Measurements from ENCODE around the gene GRB14.

DNA sequence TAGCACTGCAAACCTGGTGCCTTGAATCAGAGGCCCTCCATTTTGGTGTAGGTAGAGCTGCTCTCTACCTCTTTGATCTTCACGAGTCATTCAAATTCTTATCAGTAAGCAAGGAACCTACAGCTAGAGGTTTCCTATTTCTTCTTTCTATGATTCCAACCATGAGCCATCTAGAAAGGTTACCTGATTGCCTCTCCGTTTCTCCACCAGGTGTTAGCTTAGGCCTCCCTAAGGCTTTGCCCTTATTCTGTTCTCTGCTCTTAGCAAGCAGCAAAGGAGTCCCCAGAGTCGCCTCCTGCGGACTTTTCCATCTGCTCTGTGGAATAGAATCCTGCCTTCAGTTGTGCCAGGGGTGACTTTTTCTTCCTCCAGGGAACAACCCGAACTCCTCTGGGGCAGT is 173.6 kb downstream of the GRB14 start:
- TF ChIP-seq, protein P1, sequence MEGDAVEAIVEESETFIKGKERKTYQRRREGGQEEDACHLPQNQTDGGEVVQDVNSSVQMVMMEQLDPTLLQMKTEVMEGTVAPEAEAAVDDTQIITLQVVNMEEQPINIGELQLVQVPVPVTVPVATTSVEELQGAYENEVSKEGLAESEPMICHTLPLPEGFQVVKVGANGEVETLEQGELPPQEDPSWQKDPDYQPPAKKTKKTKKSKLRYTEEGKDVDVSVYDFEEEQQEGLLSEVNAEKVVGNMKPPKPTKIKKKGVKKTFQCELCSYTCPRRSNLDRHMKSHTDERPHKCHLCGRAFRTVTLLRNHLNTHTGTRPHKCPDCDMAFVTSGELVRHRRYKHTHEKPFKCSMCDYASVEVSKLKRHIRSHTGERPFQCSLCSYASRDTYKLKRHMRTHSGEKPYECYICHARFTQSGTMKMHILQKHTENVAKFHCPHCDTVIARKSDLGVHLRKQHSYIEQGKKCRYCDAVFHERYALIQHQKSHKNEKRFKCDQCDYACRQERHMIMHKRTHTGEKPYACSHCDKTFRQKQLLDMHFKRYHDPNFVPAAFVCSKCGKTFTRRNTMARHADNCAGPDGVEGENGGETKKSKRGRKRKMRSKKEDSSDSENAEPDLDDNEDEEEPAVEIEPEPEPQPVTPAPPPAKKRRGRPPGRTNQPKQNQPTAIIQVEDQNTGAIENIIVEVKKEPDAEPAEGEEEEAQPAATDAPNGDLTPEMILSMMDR (IDR thresholded peaks at IDR 0.05; ENCODE audit: insufficient read depth, low read depth, low read length): no peak
- no peak for TF ChIP-seq EZH2 (IDR thresholded peaks at IDR 0.05; ENCODE audit: insufficient read depth, low read length)
